T-cell (primary cell): Measurements from ENCODE around the gene GNAT1. TPM values are rescaled to one million over a fixed set of nuclear protein-coding genes. Genes with fewer than 3 reads are reported as not detected.
"Not testable (repeated sequence)": the region's sequence is repeated elsewhere in the genome, so short reads cannot be mapped to it uniquely, and the experiment has no call there.

Source experiments
- ATAC-seq, 4 experiments: fragments of 200-7000 bp in 3 of 4; fragments of 150-1000 bp in 1 of 4; cut with Tn5 transposase; replicated peaks in 1 of 4; 1 replicate in 3 of 4; 2 replicates in 1 of 4; pipeline ENCODE4 v1.10.0; 2021; ENCODE audit warnings: moderate library complexity in 3 of 4, mild to moderate bottlenecking in 2 of 4, moderate number of reproducible peaks in 1 of 4
- CTCF ChIA-PET, 2 donors: fragments of 300-600 bp; sonication (Branson Sonifier 250); formaldehyde crosslinking; loops; one replicate each; lab custom pipeline; 2022; ENCODE audit warnings: antibody characterized with exemption in 2 of 2; lab: Charles Lee
- POLR2A ChIA-PET, 2 donors: fragments of 300-600 bp; sonication (Branson Sonifier 250); formaldehyde crosslinking; loops; one replicate each; lab custom pipeline; 2022; ENCODE audit warnings: antibody characterized with exemption in 2 of 2; lab: Charles Lee
- DNase-seq, 35 experiments: peaks; one replicate each; pipeline versions ENCODE4 v3.0.0 to v3.0.0-alpha.2; 2013 to 2023
- H3K27ac ChIP-seq: one replicate; pipeline ENCODE4 v1.5.1; 2013; ENCODE audit warnings: low read length
- H3K27me3 ChIP-seq, 2 experiments: replicated peaks in 1 of 2; 1 replicate in 1 of 2; 2 replicates in 1 of 2; pipeline versions ENCODE4 v1.6.1 to v1.7.0; 2013; ENCODE audit warnings: low read length in 1 of 2, mixed read lengths in 1 of 2; ENCODE audit not compliant: control insufficient read depth in 2 of 2, insufficient read depth in 2 of 2; ENCODE audit errors: extremely low read depth in 1 of 2
- H3K36me3 ChIP-seq, 2 donors: 1 replicate in 1 of 2; 2 replicates in 1 of 2; pipeline versions ENCODE4 v1.6.1 to v1.7.0; 2013; ENCODE audit warnings: low read length in 1 of 2; ENCODE audit not compliant: control insufficient read depth in 2 of 2, insufficient read depth in 1 of 2; ENCODE audit errors: extremely low read depth in 1 of 2
- H3K4me1 ChIP-seq, 2 experiments: 1 replicate in 1 of 2; 2 replicates in 1 of 2; pipeline versions ENCODE4 v1.6.1 to v1.7.0; 2013; ENCODE audit warnings: low read length in 2 of 2, mixed read lengths in 1 of 2; ENCODE audit not compliant: insufficient read depth in 2 of 2, control insufficient read depth in 1 of 2; ENCODE audit errors: extremely low read depth in 1 of 2
- H3K4me3 ChIP-seq, 2 donors: 1 replicate in 1 of 2; 2 replicates in 1 of 2; pipeline versions ENCODE4 v1.5.1 to v1.7.0; 2013; ENCODE audit warnings: mild to moderate bottlenecking in 2 of 2, low read length in 1 of 2, moderate library complexity in 1 of 2; ENCODE audit not compliant: control insufficient read depth in 1 of 2; ENCODE audit errors: extremely low read depth in 1 of 2
- H3K9me3 ChIP-seq: 2 replicates; pipeline ENCODE4 v1.7.0; 2013
- H3K27ac Mint-ChIP-seq, 2 donors: one replicate each; pipeline ENCODE4 v1.8.0; 2020 to 2021; ENCODE audit warnings: mild to moderate bottlenecking in 2 of 2, mixed read lengths in 2 of 2
- H3K27me3 Mint-ChIP-seq, 2 donors: one replicate each; pipeline ENCODE4 v1.8.0; 2021 to 2022; ENCODE audit warnings: mixed read lengths in 2 of 2
- H3K36me3 Mint-ChIP-seq: one replicate; pipeline ENCODE4 v1.8.0; 2021; ENCODE audit warnings: mixed read lengths
- H3K4me1 Mint-ChIP-seq, 3 donors: one replicate each; pipeline ENCODE4 v1.8.0; 2020 to 2022; ENCODE audit warnings: mixed read lengths in 3 of 3, mild to moderate bottlenecking in 1 of 3
- H3K4me3 Mint-ChIP-seq, 3 donors: one replicate each; pipeline ENCODE4 v1.8.0; 2020 to 2022; ENCODE audit warnings: mild to moderate bottlenecking in 3 of 3, mixed read lengths in 3 of 3, moderate library complexity in 3 of 3
- H3K9me3 Mint-ChIP-seq, 3 donors: one replicate each; pipeline ENCODE4 v1.8.0; 2020 to 2022; ENCODE audit warnings: mixed read lengths in 3 of 3
- WGBS: methylation state at CpG from one replicate; pipeline ENCODE4 v1.1.5; 2013; ENCODE audit warnings: missing lambda C conversion rate; ENCODE audit not compliant: insufficient coverage; 5-methylcytosine and 5-hydroxymethylcytosine counted together
- total RNA-seq, 35 experiments: library from RNA in 6 of 35; stranded (reverse) in 6 of 35; fragments of 120-200 nt in 1 of 35; gene quantifications; one replicate each; pipeline versions ENCODE4 v1.2.1 to v1.2.4 and lab custom pipeline; 2013 to 2026

Gene GNAT1
- total RNA-seq, 5 donors from 2014 or later (not counting 1 experiment from before 2014, with no cell fraction given), result 0.28 TPM; not detected in 4

DNA sequence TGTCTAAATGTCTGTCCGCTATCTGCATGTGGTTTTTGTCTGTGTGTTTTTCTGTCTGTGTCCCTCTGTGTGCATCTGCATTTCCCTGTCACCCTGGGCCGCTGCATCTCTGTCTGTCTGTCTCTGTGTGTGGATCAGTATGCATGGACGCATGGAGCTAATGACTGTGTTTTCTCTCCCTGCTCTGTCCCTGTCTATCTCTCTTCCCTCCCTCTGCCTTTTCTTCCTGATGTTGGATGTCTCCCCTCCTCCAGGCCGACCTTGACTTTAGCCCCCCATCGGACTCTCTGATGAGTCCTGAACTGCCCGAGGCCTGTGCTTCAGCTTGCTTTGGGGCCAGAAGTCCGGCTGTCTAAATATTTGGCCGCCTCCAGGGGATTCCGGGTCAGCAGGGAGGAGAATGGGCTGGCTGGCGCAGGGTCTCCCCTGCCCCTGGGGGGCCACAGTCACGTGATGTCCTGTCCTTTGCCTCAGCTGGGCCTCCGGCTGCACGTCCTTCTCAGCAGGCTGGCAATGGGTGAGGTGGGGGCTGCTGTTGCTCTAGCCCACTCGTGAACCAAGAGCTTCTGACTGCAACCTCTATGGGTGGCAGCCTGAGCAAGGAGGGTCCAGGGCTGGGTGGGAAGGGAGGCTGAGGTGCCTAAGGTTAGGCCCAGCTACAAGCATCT lies 17.4 kb downstream of the GNAT1 start:
- 80% methylated on average over 12 of the region's 14 CpGs for WGBS
- Histone ChIP-seq H3K27me3 (peaks cover 4 to 75% of the 10 kb centered on the region in 2 experiments), H3K4me3 (no peak overlapping the region), H3K27ac (no peak overlapping the region), H3K9me3 (no peaks in the 10 kb centered on the region), H3K36me3 (no peaks in the 10 kb centered on the region), H3K4me1 (peaks cover 0 to 16% of the 10 kb centered on the region in 2 experiments)
- Mint-ChIP-seq H3K36me3 (no peaks in the 10 kb centered on the region), H3K9me3 (no peaks in the 10 kb centered on the region), H3K4me1 (peaks cover 0 to 7% (median 1%) of the 10 kb centered on the region in 3 donors), H3K27me3 (peaks cover 14 to 34% of the 10 kb centered on the region in 2 donors), H3K4me3 (no peak overlapping the region), H3K27ac (no peak overlapping the region)
- ChIA-PET CTCF (no interaction called here), POLR2A (interaction anchor here in 1 of 2 donors (0.6 kb wide), 1 partner anchor 81 kb away, joined by 3 read pairs; no protein-coding TSS in a partner anchor)
- ATAC-seq (no peak), DNase-seq (no peak)

DNA sequence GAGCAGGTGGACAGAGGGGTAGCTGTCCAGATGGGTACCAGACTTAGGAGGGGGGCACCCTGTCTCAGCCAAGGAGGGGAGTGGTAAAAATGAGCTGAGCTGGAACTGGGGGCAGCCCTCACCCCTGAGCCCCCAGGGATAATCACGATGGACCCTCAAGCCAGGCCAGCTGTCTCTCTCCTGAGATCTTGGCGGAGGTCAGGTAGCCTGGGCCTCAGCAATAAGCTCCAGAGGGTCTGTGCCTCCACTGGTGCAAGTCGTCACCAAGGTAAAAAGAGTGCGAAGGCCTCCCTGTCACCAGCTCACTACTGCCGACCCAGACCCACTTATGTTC lies 18.7 kb downstream of the GNAT1 start:
- ChIA-PET CTCF (interaction anchor here in 1 of 2 donors (0.8 kb wide), 1 partner anchor 15 kb away, joined by 4 read pairs; no protein-coding TSS in a partner anchor), POLR2A (interaction anchor here in 1 of 2 donors (1.2 kb wide), 1 partner anchor 15 kb away, joined by 5 read pairs; no protein-coding TSS in a partner anchor)
- Histone ChIP-seq H3K36me3 (no peaks in the 10 kb centered on the region), H3K27ac (no peak overlapping the region), H3K4me3 (no peak overlapping the region), H3K27me3 (peaks cover 4 to 67% of the 10 kb centered on the region in 2 experiments), H3K9me3 (no peaks in the 10 kb centered on the region), H3K4me1 (peaks cover 0 to 11% of the 10 kb centered on the region in 2 experiments)
- ATAC-seq, result no peak
- WGBS, result 100% methylated on average over 1 of the region's 5 CpGs
- Mint-ChIP-seq H3K27ac (no peak overlapping the region), H3K27me3 (peaks cover 12 to 24% of the 10 kb centered on the region in 2 donors), H3K4me1 (peaks cover 0 to 7% (median 0%) of the 10 kb centered on the region in 3 donors), H3K36me3 (no peaks in the 10 kb centered on the region), H3K4me3 (no peak overlapping the region), H3K9me3 (no peaks in the 10 kb centered on the region)
- no peak for DNase-seq

DNA sequence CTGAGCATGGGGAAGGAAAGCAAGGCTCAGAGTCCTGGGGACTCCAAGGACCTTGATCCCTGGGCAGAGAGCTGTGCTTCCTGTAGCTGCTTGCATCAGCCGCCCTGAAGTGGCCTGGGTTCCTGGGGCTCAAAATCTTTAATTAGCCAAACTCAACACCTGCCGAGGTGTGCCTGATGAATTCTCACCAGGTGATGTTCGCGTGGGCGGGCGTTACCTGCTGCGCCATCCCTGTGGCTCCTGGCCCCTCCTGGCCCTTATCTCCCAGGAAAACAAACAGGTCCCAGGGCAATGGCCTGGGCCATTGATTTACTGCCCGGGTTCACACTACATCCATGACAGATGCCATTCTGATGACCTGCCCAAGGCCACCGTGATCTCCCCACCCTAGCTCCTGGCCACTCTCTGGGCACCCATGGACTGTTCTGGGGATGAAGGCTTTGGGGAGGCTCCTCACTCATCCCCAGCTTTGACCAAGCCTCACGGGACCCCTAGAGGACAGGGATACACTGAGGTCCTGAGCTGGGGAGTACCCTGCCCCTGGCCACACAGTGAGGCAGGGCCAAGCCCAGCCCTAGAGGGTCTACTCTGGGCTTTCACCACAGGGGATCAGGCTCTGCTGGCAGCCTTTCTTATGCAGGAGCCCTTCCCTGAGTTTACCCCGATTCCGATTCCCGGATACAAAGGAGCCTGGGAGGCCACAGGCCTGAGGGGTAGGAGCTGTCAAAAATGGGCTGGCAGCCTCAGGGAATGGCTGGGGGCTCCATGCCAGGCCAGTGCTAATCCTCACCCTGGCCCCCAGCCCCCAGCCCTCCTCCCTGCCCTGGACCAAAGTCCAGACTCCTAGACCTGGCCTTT lies 19.3 kb downstream of the GNAT1 start:
- peaks cover 4 to 62% of the 10 kb centered on the region in 2 experiments for H3K27me3 ChIP-seq
- Mint-ChIP-seq H3K27ac (no peak overlapping the region), H3K36me3 (no peaks in the 10 kb centered on the region), H3K4me1 (peaks cover 0 to 7% (median 0%) of the 10 kb centered on the region in 3 donors), H3K9me3 (no peaks in the 10 kb centered on the region), H3K27me3 (peaks cover 12 to 21% of the 10 kb centered on the region in 2 donors), H3K4me3 (no peak overlapping the region)
- no peak overlapping the region for H3K4me3 ChIP-seq
- ChIA-PET CTCF (interaction anchor here in 1 of 2 donors (0.8 kb wide), 1 partner anchor 16 kb away, joined by 4 read pairs; no protein-coding TSS in a partner anchor), POLR2A (interaction anchor here in 1 of 2 donors (1.2 kb wide), 1 partner anchor 16 kb away, joined by 5 read pairs; no protein-coding TSS in a partner anchor)
- 82% methylated on average over 10 of the region's 13 CpGs for WGBS
- no peaks in the 10 kb centered on the region for H3K36me3 ChIP-seq
- H3K27ac ChIP-seq, result no peak overlapping the region
- DNase-seq (no peak), ATAC-seq (no peak)
- H3K9me3 ChIP-seq, result no peaks in the 10 kb centered on the region
- peaks cover 0 to 5% of the 10 kb centered on the region in 2 experiments for H3K4me1 ChIP-seq

DNA sequence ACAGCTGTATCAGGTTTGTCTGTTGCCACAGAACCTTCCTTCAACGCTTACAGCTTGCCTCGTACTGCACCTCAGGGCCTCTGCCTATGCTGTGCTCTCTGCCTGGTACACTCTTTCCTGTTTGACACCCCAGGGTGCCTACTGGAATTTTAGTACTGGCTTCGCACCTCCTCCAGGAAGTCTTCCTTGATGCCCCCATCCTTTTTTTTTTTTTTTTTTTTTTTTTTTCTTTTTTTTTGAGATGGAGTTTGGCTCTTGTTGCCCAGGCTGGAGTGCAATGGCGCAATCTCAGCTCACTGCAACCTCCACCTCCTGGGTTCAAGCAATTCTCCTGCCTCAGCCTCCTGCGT lies 19.9 kb downstream of the GNAT1 start:
- H3K36me3 Mint-ChIP-seq, H3K4me1 ChIP-seq, H3K4me1 Mint-ChIP-seq, H3K9me3 ChIP-seq, H3K27ac Mint-ChIP-seq, H3K4me3 ChIP-seq, H3K36me3 ChIP-seq, DNase-seq, ATAC-seq, H3K9me3 Mint-ChIP-seq, H3K4me3 Mint-ChIP-seq, H3K27ac ChIP-seq: not testable (repeated sequence)
- peaks cover 11 to 19% of the 10 kb centered on the region in 2 donors for H3K27me3 Mint-ChIP-seq
- POLR2A ChIA-PET, result interaction anchor here (0.6 to 1.2 kb wide), 2 partner anchors 17 to 29 kb away, joined by 5 to 11 read pairs; no protein-coding TSS in a partner anchor
- H3K27me3 ChIP-seq, result peaks cover 2 to 56% of the 10 kb centered on the region in 2 experiments
- WGBS, result 100% methylated on average over 2 of the region's 5 CpGs
- CTCF ChIA-PET, result interaction anchor here (0.6 kb wide), 2 partner anchors 15 to 186 kb away, joined by 3 to 4 read pairs; no protein-coding TSS in a partner anchor

DNA sequence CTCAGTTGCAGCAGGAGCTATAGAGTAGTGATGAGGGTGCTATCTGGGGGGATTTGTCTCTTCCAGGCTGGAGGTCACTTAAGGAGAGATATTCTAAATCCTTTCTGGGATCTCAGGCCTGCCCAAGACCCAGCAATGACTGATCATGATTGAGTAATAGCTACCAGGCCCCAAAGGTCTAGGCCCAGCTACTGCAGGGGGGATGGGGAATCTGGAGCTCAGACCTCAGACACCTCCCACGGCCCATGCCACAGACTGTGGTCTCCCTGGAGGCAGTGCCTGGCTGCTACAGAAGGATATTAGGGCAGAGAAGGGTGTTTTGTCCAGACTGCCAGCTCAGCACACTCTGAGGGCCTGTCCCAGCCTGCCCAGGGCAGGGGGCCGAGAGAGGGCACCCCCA lies 20.5 kb downstream of the GNAT1 start:
- peaks cover 0 to under 1% (median 0%) of the 10 kb centered on the region in 3 donors for H3K4me1 Mint-ChIP-seq
- no peaks in the 10 kb centered on the region for H3K9me3 Mint-ChIP-seq
- H3K4me1 ChIP-seq, result no peaks in the 10 kb centered on the region
- no peak overlapping the region for H3K4me3 Mint-ChIP-seq
- 44% methylated on average over 1 of the region's 2 CpGs for WGBS
- no peak for ATAC-seq
- ChIA-PET CTCF (interaction anchor here (0.6 kb wide), 2 partner anchors 15 to 186 kb away, joined by 3 to 4 read pairs; no protein-coding TSS in a partner anchor), POLR2A (interaction anchor here in 1 of 2 donors (0.6 kb wide), 1 partner anchor 28 kb away, joined by 11 read pairs; no protein-coding TSS in a partner anchor)
- no peaks in the 10 kb centered on the region for H3K36me3 ChIP-seq
- no peaks in the 10 kb centered on the region for H3K36me3 Mint-ChIP-seq
- no peak overlapping the region for H3K4me3 ChIP-seq
- peaks cover 5 to 13% of the 10 kb centered on the region in 2 donors for H3K27me3 Mint-ChIP-seq
- H3K27ac ChIP-seq, result no peak overlapping the region
- H3K9me3 ChIP-seq, result no peaks in the 10 kb centered on the region
- peaks cover 0 to 53% of the 10 kb centered on the region in 2 experiments for H3K27me3 ChIP-seq
- no peak overlapping the region for H3K27ac Mint-ChIP-seq
- no peak for DNase-seq

DNA sequence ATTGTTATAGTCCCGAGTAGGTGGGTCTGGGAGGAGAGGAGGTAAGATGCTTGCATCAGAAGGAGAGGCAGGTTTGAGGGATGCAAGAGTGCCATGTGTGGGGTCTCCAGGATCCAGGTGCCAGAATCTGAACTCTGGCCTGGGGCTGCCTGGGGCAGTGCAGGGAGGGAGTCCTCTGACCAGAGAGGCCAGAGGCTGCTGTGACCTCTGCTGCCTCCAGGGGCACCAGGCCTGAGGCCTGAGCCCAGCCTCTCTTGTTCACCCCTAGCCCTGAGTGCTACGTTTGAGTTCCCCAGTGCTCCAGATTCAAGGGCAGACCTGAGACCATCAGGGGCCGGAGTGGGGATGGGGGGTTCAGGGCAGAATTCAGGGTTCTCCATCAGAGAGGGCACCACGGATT lies 21.1 kb downstream of the GNAT1 start:
- Mint-ChIP-seq H3K27me3 (peaks cover 5 to 8% of the 10 kb centered on the region in 2 donors), H3K27ac (no peak overlapping the region), H3K4me1 (no peaks in the 10 kb centered on the region), H3K9me3 (no peaks in the 10 kb centered on the region), H3K36me3 (no peaks in the 10 kb centered on the region), H3K4me3 (no peak overlapping the region)
- H3K27ac ChIP-seq, result no peak overlapping the region
- H3K4me3 ChIP-seq, result no peak overlapping the region
- 77% methylated on average over 4 of the region's 4 CpGs for WGBS
- ATAC-seq, result no peak
- no peak for DNase-seq
- peaks cover 0 to 47% of the 10 kb centered on the region in 2 experiments for H3K27me3 ChIP-seq
- ChIA-PET CTCF (no interaction called here), POLR2A (no interaction called here)
- H3K9me3 ChIP-seq, result no peaks in the 10 kb centered on the region
- no peaks in the 10 kb centered on the region for H3K4me1 ChIP-seq
- no peaks in the 10 kb centered on the region for H3K36me3 ChIP-seq
